HUDEP-2 (cell line): Measurements from ENCODE around the gene CAT.

Experiments
- DNase-seq, 76 experiments: peaks; one replicate each; lab custom pipeline; 2025; ENCODE audit not compliant: unreplicated experiment in 76 of 76; lab: John Stamatoyannopoulos, UW

Gene CAT

GRCh38 chr11:34458525-34458924 lies 19.8 kb downstream of the CAT start:
- no peak for DNase-seq

GRCh38 chr11:34459507-34460162 lies 20.9 kb downstream of the CAT start:
- DNase-seq, result no peak

GRCh38 chr11:34460278-34460677 lies 21.5 kb downstream of the CAT start:
- no peak for DNase-seq

GRCh38 chr11:34461215-34461614 lies 22.5 kb downstream of the CAT start:
- DNase-seq, result no peak

GRCh38 chr11:34464591-34465051 lies 25.9 kb downstream of the CAT start:
- peak in 45 of 76 experiments; percentile 7 to 79 (median 31) for DNase-seq

- no peak for DNase-seq
These were observed 28.2 kb downstream of the CAT start for GRCh38 chr11:34466802-34467488.

- peak in 34 of 76 experiments; percentile 3 to 54 (median 19) for DNase-seq
These were observed 29.6 kb downstream of the CAT start for GRCh38 chr11:34468209-34468841.

- DNase-seq, result no peak
These were observed 35.0 kb downstream of the CAT start for GRCh38 chr11:34473603-34474169.

GRCh38 chr11:34475656-34476055 lies 36.9 kb downstream of the CAT start:
- DNase-seq, result no peak

GRCh38 chr11:34476849-34477248 lies 38.1 kb downstream of the CAT start:
- no peak for DNase-seq

- DNase-seq, result no peak
These were observed 40.3 kb downstream of the CAT start for GRCh38 chr11:34478845-34479663.

GRCh38 chr11:34480314-34480713 lies 41.6 kb downstream of the CAT start:
- no peak for DNase-seq

- DNase-seq, result no peak
These were observed 42.6 kb downstream of the CAT start for GRCh38 chr11:34481307-34481706.

- no peak for DNase-seq
These were observed 44.6 kb downstream of the CAT start for GRCh38 chr11:34483106-34483874.

GRCh38 chr11:34487430-34487829 lies 48.7 kb downstream of the CAT start:
- no peak for DNase-seq

GRCh38 chr11:34488855-34489557 lies 50.3 kb downstream of the CAT start:
- no peak for DNase-seq

- no peak for DNase-seq
These were observed 51.6 kb downstream of the CAT start for GRCh38 chr11:34490304-34490703.

GRCh38 chr11:34492806-34493414 lies 54.2 kb downstream of the CAT start:
- DNase-seq, result peak in 52 of 76 experiments; percentile 5 to 58 (median 26)

- no peak for DNase-seq
These were observed 54.7 kb downstream of the CAT start for GRCh38 chr11:34493468-34493867.
